Measurements from ENCODE around the gene KCNN2.

Gene KCNN2

DNA sequence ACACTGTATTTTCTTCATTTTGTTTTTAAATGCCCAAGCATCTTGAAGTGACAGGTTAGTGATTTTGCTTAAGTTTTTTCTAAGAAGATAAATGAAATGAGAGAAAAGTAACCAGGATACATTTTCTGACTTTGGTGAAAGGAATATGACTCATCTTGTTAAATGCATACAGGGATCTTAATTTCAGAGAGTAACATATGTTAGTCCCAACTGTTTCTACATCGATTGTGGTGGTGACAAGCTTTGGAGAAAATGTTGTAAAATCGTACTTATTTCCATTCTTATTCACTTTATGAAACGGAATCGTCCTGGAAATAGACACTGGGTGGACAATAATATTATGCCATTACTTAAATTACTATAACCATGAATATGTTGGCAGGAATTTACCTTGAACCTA lies 107.5 kb downstream of the KCNN2 start:
- TF ChIP-seq, protein P1, sequence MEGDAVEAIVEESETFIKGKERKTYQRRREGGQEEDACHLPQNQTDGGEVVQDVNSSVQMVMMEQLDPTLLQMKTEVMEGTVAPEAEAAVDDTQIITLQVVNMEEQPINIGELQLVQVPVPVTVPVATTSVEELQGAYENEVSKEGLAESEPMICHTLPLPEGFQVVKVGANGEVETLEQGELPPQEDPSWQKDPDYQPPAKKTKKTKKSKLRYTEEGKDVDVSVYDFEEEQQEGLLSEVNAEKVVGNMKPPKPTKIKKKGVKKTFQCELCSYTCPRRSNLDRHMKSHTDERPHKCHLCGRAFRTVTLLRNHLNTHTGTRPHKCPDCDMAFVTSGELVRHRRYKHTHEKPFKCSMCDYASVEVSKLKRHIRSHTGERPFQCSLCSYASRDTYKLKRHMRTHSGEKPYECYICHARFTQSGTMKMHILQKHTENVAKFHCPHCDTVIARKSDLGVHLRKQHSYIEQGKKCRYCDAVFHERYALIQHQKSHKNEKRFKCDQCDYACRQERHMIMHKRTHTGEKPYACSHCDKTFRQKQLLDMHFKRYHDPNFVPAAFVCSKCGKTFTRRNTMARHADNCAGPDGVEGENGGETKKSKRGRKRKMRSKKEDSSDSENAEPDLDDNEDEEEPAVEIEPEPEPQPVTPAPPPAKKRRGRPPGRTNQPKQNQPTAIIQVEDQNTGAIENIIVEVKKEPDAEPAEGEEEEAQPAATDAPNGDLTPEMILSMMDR (IDR thresholded peaks at IDR 0.05) = no peak

DNA sequence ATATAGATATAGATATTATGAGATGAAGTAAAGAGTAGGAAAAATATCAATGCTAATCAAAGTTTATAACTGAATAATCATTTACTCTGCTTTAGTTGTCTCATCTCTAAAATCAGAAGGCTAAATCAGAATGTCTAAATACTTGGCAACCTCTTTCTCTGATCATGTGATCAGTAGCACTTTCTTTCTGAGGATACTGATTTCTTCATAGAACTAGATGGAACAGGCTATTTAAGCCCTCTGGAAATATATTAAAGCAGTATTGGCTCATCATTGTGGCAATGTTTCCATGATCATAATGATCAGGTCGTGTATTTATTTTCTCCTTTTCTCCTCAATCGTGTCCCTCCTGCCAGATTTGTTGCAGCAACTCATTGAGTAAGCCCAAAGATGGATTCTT lies 109.7 kb downstream of the KCNN2 start:
- TF ChIP-seq, protein P1 (IDR thresholded peaks at IDR 0.05) = no peak

DNA sequence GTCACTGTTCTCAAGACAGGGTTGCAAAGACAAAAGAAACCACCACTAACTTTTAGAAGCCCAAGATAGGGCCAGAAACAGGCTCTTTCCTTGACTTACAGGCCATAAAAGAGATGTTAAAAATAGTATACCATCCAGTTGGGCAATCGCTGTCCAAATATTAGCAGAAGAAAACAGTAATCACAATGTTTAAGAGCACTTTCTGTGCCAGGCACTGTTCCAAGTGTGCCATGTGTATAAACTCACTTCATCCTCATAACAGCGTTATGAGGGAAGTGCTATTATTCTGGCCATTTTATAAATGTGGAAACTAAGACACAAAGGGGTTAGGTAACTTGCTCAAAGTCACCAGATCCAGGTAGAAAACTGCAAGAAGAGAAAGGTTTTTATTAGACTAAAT lies 111.7 kb downstream of the KCNN2 start:
- TF ChIP-seq, protein P1 (IDR thresholded peaks at IDR 0.05) = no peak

DNA sequence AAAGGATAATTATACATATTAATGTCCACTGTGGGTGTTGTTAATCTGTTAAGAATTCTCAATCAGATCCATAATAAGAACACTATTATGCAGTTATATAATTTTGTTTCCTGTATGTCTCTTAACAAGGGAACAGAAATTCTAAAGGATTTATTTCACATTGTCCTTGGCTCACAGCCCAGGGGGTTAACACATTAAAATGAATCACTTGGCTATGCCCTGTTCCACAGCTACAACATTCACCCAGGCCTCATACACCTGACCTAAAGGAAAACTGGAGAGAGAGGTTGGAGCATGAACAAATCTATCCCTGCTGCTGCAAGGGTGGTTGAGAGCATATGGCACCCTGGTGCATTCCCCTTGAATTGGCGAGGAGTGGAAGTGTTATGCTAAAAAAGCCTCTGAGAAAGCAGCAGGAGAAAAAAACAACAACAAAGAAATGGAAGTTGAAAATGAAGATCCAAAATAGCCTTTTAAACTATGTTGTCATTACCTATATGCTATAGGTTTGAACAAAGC lies 116.0 kb downstream of the KCNN2 start:
- TF ChIP-seq, protein P1 (IDR thresholded peaks at IDR 0.05) = no peak

DNA sequence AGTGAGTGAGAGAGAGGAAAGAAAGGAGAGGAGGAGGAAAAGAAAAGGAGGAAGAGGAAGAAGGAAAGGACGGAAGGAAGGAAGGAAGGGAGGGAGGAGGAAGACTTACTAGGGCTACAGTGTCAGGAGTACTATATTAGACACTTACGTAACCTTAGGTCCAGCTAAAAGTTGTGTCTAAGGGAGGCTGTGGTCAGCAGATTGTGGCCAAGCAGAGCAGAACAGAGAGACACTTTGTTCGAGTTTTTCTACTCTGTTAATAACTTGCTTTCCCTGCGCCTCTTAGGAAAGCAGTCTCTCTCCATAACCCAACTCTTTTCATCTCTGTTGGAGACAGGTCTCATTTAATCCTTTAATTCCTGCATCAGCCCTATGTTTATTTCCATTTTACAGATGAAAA lies 138.9 kb downstream of the KCNN2 start:
- TF ChIP-seq, protein P1 (IDR thresholded peaks at IDR 0.05) = no peak

DNA sequence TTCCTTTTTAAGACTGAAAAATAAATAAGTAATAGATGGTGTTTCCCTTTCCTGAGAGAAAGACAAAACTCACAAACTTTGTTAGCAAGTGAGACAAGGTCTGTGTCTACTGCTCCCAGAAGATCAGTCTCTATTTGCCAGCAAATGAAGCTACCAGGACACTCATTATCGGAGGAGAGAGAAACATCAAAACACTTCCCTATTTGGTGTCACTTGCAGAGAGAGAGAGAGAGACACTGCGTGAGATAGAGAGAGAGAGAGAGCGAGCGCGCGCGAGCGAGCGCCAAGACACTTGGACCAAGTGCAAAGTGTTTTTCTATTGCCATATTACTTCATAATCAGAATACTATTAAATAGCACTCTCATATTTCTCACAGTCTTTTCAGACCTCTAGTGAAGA lies 142.7 kb downstream of the KCNN2 start:
- TF ChIP-seq, protein P1 (IDR thresholded peaks at IDR 0.05) = no peak

DNA sequence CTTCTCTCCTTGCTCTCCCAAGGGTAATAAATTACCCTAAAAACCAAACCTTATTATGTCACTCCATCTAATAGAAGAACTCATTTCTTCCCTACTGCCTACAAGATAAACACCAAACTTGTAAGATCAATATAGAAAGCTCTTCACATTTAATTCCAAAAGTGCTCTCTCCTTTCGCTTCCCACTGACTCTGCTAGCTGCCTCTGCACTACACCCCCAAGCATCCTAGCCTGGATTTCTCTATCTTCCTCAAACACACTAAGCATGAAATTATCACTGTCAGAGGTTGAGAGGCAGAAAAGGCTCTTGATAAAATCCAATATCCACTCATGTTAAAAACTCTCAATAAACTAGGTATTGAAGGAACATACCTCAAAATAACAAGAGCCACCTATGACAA lies 162.4 kb downstream of the KCNN2 start:
- TF ChIP-seq, protein P1 (IDR thresholded peaks at IDR 0.05) = no peak

DNA sequence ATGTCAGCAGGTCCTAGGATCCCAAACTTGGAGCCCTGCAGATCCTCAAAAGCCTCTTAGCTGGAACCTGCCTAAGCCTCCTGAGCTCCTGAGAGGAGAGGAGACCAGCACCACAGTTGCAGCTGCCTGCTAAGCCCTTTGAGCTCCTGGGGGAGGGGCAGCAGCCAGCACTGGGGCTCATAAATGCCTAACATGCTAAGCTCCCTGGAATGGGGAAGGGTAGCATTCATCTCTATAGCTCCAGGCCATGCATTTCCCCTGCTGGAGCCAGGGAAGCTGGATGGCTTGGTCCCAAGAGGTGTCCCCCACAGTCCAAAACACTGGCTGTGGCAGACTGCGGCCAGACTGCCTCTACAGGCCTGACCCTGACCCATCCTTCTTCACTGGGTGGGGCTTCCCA lies 182.7 kb downstream of the KCNN2 start:
- TF ChIP-seq, protein P1 (IDR thresholded peaks at IDR 0.05) = no peak
